HCT116 (cell line): ENCODE data around the gene PRKAA2. TPM values are rescaled to one million over a fixed set of nuclear protein-coding genes. Genes with fewer than 3 reads are reported as not detected.

ENCODE experiments used
- ATAC-seq: fragments of 200-7000 bp; cut with Tn5 transposase; 2 replicates; pipeline ENCODE4 v1.9.1; 2020; ENCODE audit warnings: mild to moderate bottlenecking, moderate library complexity
- BruUV-seq: library from RNA; stranded (reverse); fragments of 400-500 nt; replicated peaks from 2 replicates; lab custom pipeline; 2021; lab: Mats Ljungman, UMichigan
- CTCF ChIA-PET: fragments of 300-600 bp; sonication (Branson Sonifier 250); formaldehyde crosslinking; loops from one replicate; lab custom pipeline; 2021; ENCODE audit warnings: antibody characterized with exemption; lab: Charles Lee
- POLR2A ChIA-PET: fragments of 300-600, 350-600 bp; sonication (Branson Sonifier 250); formaldehyde crosslinking; loops from one replicate; lab custom pipeline; 2021; ENCODE audit warnings: antibody characterized with exemption; lab: Charles Lee
- RAD21 ChIA-PET, 2 experiments: fragments of 300-600 bp; sonication (Branson Sonifier 250); formaldehyde crosslinking; loops; one replicate each; lab custom pipeline; 2023; ENCODE audit warnings: low total read pairs in 2 of 2; ENCODE audit not compliant: uncharacterized antibody in 2 of 2, unreplicated experiment in 2 of 2, low non-redundant PET in 1 of 2; lab: Charles Lee
- DNase-seq: peaks from one replicate; pipeline ENCODE4 v3.0.0-alpha.2; 2010; ENCODE audit warnings: low read depth, low spot score
- H2AFZ ChIP-seq: fragments of 200-600 bp; shearing (Covaris generic), sonication (generic); 2 replicates; pipeline ENCODE4 v1.6.1; 2017; ENCODE audit warnings: low read depth, mixed run types, mixed read lengths, antibody characterized with exemption, low read length; ENCODE audit not compliant: poor library complexity, severe bottlenecking
- H3K27ac ChIP-seq: 2 replicates; pipeline ENCODE4 v1.5.1; 2012; ENCODE audit warnings: low read depth, low read length
- H3K27me3 ChIP-seq: fragments of 200-600 bp; sonication (generic); 2 replicates; pipeline ENCODE4 v1.6.1; 2016; ENCODE audit warnings: mixed run types, low read length, mixed read lengths; ENCODE audit not compliant: insufficient read depth
- H3K36me3 ChIP-seq, 2 experiments: fragments of 200-500 bp in 1 of 2; fragments of 200-600 bp in 1 of 2; sonication (Bioruptor generic) in 1 of 2; sonication (generic) in 1 of 2; 2 replicates each; pipeline versions ENCODE4 v1.5.1 to v1.6.1; 2014 to 2016; ENCODE audit warnings: low read length in 2 of 2, inconsistent platforms in 1 of 2, mixed read lengths in 1 of 2, mixed run types in 1 of 2; ENCODE audit not compliant: insufficient read depth in 2 of 2, control insufficient read depth in 1 of 2
- H3K4me1 ChIP-seq, 2 experiments: fragments of 200-600 bp in 1 of 2; sonication (generic) in 1 of 2; 2 replicates each; pipeline versions ENCODE4 v1.5.1 to v1.6.1; 2012 to 2017; ENCODE audit warnings: low read length in 2 of 2, inconsistent platforms in 1 of 2, mild to moderate bottlenecking in 1 of 2, mixed read lengths in 1 of 2, mixed run types in 1 of 2, moderate library complexity in 1 of 2; ENCODE audit not compliant: insufficient read depth in 2 of 2, control insufficient read depth in 1 of 2
- H3K4me2 ChIP-seq: fragments of 200-600 bp; sonication (generic); 2 replicates; pipeline ENCODE4 v1.6.1; 2017; ENCODE audit warnings: mixed run types, low read length, mixed read lengths
- H3K4me3 ChIP-seq, 2 experiments: fragments of 200-600 bp in 1 of 2; sonication (generic) in 1 of 2; replicated peaks in 1 of 2; 2 replicates each; pipeline ENCODE4 v1.5.1; 2011 to 2016; ENCODE audit warnings: low read length in 2 of 2, control low read depth in 1 of 2, low read depth in 1 of 2, mild to moderate bottlenecking in 1 of 2, mixed read lengths in 1 of 2, mixed run types in 1 of 2
- H3K79me2 ChIP-seq: fragments of 200-600 bp; sonication (generic); 2 replicates; pipeline ENCODE4 v1.6.1; 2017; ENCODE audit warnings: mild to moderate bottlenecking, mixed run types, low read length, moderate library complexity, mixed read lengths; ENCODE audit not compliant: insufficient read depth
- H3K9ac ChIP-seq: fragments of 200-600 bp; sonication (generic); 2 replicates; pipeline ENCODE4 v1.6.1; 2016; ENCODE audit warnings: low read length, mixed read lengths
- H3K9me2 ChIP-seq: fragments of 200-600 bp; sonication (generic), shearing (Covaris generic); 2 replicates; pipeline ENCODE4 v1.6.1; 2017; ENCODE audit warnings: mixed run types, mild to moderate bottlenecking, moderate library complexity; ENCODE audit not compliant: insufficient read depth
- H3K9me3 ChIP-seq, 2 experiments: fragments of 200-500 bp in 1 of 2; fragments of 200-600 bp in 1 of 2; sonication (Bioruptor generic) in 1 of 2; sonication (generic) in 1 of 2; 2 replicates each; pipeline ENCODE4 v1.6.1; 2014 to 2017; ENCODE audit warnings: low read length in 2 of 2, mixed read lengths in 2 of 2, inconsistent platforms in 1 of 2, low read depth in 1 of 2, mild to moderate bottlenecking in 1 of 2, mixed run types in 1 of 2, moderate library complexity in 1 of 2; ENCODE audit not compliant: control insufficient read depth in 1 of 2, insufficient read depth in 1 of 2
- H4K20me1 ChIP-seq: fragments of 200-600 bp; sonication (generic), shearing (Covaris generic); 2 replicates; pipeline ENCODE4 v1.6.1; 2017; ENCODE audit warnings: mixed run types, mild to moderate bottlenecking, moderate library complexity; ENCODE audit not compliant: insufficient read depth
- CEBPB ChIP-seq: IDR thresholded peaks from 2 replicates; pipeline ENCODE4 v1.6.1; 2012; ENCODE audit warnings: low read depth
- EGR1 ChIP-seq: IDR thresholded peaks from 2 replicates; pipeline ENCODE4 v1.6.1; 2012; ENCODE audit warnings: low read depth
- ELF1 ChIP-seq: IDR thresholded peaks from 2 replicates; pipeline ENCODE4 v1.6.1; 2012; ENCODE audit warnings: low read depth, borderline replicate concordance
- EZH2phosphoT487 ChIP-seq: fragments of 200-600 bp; IDR thresholded peaks from 2 replicates; pipeline ENCODE4 v1.6.1; 2018; ENCODE audit warnings: antibody characterized with exemption, borderline replicate concordance
- FOSL1 ChIP-seq: IDR thresholded peaks from 2 replicates; pipeline ENCODE4 v1.6.1; 2012; ENCODE audit warnings: low read depth
- POLR2A ChIP-seq: IDR thresholded peaks from 2 replicates; pipeline ENCODE4 v1.7.0; 2011; ENCODE audit warnings: borderline replicate concordance; ENCODE audit not compliant: insufficient read depth, insufficient read length; ENCODE audit errors: extremely low read depth
- POLR2AphosphoS5 ChIP-seq: IDR thresholded peaks from 2 replicates; pipeline ENCODE4 v1.6.1; 2011; ENCODE audit warnings: mild to moderate bottlenecking, low read depth, low read length, moderate library complexity
- RAD21 ChIP-seq: IDR thresholded peaks from 2 replicates; pipeline ENCODE4 v1.6.1; 2012; ENCODE audit warnings: low read depth, mild to moderate bottlenecking
- SIN3A ChIP-seq: IDR thresholded peaks from 2 replicates; pipeline ENCODE4 v1.6.1; 2012; ENCODE audit warnings: low read depth
- SP1 ChIP-seq: IDR thresholded peaks from 2 replicates; pipeline ENCODE4 v1.6.1; 2012; ENCODE audit warnings: low read depth
- SRF ChIP-seq: IDR thresholded peaks from 2 replicates; pipeline ENCODE4 v1.6.1; 2012; ENCODE audit warnings: low read depth
- YY1 ChIP-seq: IDR thresholded peaks from 2 replicates; pipeline ENCODE4 v1.6.1; 2011; ENCODE audit warnings: low read length, low read depth, moderate library complexity, mild to moderate bottlenecking; ENCODE audit not compliant: insufficient replicate concordance; ENCODE audit errors: extremely low read depth
- ZFX ChIP-seq: fragments of 450-650 bp; IDR thresholded peaks from 2 replicates; pipeline ENCODE4 v1.6.1; 2017
- ZNF274 ChIP-seq: fragments of 200-500 bp; sonication (Bioruptor generic); IDR thresholded peaks from 2 replicates; pipeline ENCODE4 v1.6.1; 2014; ENCODE audit warnings: mild to moderate bottlenecking, low read depth, low read length, inconsistent platforms
- intact Hi-C: fragments of 100-400 bp; cut with micrococcal nuclease; formaldehyde crosslinking; loops from 2 replicates; pipeline ENCODE4 v1.10.0; 2022
- total RNA-seq: library from RNA; stranded (reverse); gene quantifications from one replicate; pipeline ENCODE4 v1.2.1, GENCODE V29; 2021; ENCODE audit not compliant: unreplicated experiment
- TF ChIP-seq, protein P1 (sequence below): IDR thresholded peaks from 2 replicates; pipeline ENCODE4 v1.6.1; 2012
- TF ChIP-seq, protein P2 (sequence below): IDR thresholded peaks from 2 replicates; pipeline ENCODE4 v1.6.1; 2012; ENCODE audit warnings: low read depth
- TF ChIP-seq, protein P3 (sequence below): IDR thresholded peaks from 2 replicates; pipeline ENCODE4 v1.6.1; 2012
- TF ChIP-seq, protein P4 (sequence below): IDR thresholded peaks from 2 replicates; pipeline ENCODE4 v1.6.1; 2011; ENCODE audit warnings: mild to moderate bottlenecking, low read length, moderate library complexity; ENCODE audit not compliant: insufficient replicate concordance; ENCODE audit errors: extremely low read depth
- TF ChIP-seq, protein P5 (sequence below), 3 experiments: fragments of 200-600 bp in 1 of 3; sonication (generic) in 1 of 3; IDR thresholded peaks in 2 of 3; conservative IDR thresholded peaks in 1 of 3; 2 replicates each; pipeline ENCODE4 v1.5.1; 2012 to 2017; ENCODE audit warnings: low read depth in 2 of 3, low read length in 2 of 3, antibody characterized with exemption in 1 of 3, borderline replicate concordance in 1 of 3, control low read depth in 1 of 3, mild to moderate bottlenecking in 1 of 3, mixed read lengths in 1 of 3, mixed run types in 1 of 3, moderate library complexity in 1 of 3; ENCODE audit not compliant: insufficient read depth in 1 of 3

Gene PRKAA2
- total RNA-seq, 1 experiment from 2014 or later: 1.6 TPM

DNA sequence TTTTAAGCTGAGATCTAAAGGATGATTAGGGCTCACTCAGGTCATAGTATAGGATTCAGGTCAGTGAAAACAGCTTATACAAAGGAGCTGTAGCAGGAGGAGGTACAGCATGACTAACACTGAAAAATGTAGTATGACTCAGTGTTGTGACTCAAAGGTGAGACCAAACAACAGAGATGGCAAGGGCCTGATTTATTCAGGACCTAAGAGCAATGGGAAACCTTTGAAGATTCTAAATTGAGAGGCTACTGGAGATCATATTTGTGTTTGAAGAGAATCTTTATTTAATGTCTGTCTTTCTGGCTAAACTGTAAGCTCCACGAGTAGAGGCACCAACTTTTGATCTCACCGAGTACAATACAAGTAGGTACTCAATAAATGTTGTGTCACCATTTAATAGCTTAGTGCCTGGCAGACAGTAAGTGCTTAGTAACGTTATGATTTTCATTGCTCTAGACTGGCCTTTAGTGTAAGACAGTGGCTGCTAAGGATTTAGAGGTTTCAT, 43.5 kb downstream of the PRKAA2 start (continued):
- TF ChIP-seq ZNF274 (no peak), CEBPB (peak; percentile 78), EGR1 (no peak)

DNA sequence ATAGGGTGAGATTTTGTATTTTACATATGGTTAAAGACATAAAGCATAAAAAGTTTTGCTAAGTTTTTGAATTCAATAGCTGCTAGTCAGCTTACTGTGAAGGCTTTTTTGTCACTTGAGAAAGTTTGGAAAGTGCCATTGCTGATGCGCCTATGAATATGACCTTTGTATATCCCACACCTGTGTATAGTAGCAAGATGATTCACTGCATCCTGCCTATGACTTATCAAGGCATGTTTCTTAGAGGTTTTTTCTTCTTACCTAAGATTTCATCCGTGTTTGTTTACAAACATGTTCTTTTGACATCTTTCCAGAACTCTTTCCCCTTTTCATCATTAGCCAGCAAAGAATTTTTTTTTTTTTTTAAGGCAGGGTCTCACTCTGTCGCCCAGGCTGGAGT, 51.5 kb downstream of the PRKAA2 start:
- no peaks in the 10 kb centered on the region for H4K20me1 ChIP-seq
- H3K9me2 ChIP-seq: no peaks in the 10 kb centered on the region
- intact Hi-C loops: no loop called here
- H3K4me2 ChIP-seq: no peak overlapping the region
- no peaks in the 10 kb centered on the region for H3K9me3 ChIP-seq
- no peaks in the 10 kb centered on the region for H3K79me2 ChIP-seq
- ChIA-PET POLR2A (no interaction called here), CTCF (no interaction called here), RAD21 (no interaction called here)
- no peak for ATAC-seq
- peaks cover 32% of the 10 kb centered on the region for H3K27me3 ChIP-seq
- H3K36me3 ChIP-seq: no peaks in the 10 kb centered on the region
- DNase-seq: no peak
- H3K4me1 ChIP-seq: no peaks in the 10 kb centered on the region
- BruUV-seq: no TSS peak
- TF ChIP-seq YY1: no peak
- no peak for TF ChIP-seq EZH2phosphoT487
- no peak for TF ChIP-seq SIN3A
- TF ChIP-seq EGR1: no peak
- TF ChIP-seq, protein P1, sequence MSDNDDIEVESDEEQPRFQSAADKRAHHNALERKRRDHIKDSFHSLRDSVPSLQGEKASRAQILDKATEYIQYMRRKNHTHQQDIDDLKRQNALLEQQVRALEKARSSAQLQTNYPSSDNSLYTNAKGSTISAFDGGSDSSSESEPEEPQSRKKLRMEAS: no peak
- TF ChIP-seq, protein P2, sequence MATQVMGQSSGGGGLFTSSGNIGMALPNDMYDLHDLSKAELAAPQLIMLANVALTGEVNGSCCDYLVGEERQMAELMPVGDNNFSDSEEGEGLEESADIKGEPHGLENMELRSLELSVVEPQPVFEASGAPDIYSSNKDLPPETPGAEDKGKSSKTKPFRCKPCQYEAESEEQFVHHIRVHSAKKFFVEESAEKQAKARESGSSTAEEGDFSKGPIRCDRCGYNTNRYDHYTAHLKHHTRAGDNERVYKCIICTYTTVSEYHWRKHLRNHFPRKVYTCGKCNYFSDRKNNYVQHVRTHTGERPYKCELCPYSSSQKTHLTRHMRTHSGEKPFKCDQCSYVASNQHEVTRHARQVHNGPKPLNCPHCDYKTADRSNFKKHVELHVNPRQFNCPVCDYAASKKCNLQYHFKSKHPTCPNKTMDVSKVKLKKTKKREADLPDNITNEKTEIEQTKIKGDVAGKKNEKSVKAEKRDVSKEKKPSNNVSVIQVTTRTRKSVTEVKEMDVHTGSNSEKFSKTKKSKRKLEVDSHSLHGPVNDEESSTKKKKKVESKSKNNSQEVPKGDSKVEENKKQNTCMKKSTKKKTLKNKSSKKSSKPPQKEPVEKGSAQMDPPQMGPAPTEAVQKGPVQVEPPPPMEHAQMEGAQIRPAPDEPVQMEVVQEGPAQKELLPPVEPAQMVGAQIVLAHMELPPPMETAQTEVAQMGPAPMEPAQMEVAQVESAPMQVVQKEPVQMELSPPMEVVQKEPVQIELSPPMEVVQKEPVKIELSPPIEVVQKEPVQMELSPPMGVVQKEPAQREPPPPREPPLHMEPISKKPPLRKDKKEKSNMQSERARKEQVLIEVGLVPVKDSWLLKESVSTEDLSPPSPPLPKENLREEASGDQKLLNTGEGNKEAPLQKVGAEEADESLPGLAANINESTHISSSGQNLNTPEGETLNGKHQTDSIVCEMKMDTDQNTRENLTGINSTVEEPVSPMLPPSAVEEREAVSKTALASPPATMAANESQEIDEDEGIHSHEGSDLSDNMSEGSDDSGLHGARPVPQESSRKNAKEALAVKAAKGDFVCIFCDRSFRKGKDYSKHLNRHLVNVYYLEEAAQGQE: no peak
- TF ChIP-seq POLR2A: no peak
- TF ChIP-seq, protein P3, sequence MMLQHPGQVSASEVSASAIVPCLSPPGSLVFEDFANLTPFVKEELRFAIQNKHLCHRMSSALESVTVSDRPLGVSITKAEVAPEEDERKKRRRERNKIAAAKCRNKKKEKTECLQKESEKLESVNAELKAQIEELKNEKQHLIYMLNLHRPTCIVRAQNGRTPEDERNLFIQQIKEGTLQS: no peak
- no peak for TF ChIP-seq ZFX
- TF ChIP-seq, protein P4, sequence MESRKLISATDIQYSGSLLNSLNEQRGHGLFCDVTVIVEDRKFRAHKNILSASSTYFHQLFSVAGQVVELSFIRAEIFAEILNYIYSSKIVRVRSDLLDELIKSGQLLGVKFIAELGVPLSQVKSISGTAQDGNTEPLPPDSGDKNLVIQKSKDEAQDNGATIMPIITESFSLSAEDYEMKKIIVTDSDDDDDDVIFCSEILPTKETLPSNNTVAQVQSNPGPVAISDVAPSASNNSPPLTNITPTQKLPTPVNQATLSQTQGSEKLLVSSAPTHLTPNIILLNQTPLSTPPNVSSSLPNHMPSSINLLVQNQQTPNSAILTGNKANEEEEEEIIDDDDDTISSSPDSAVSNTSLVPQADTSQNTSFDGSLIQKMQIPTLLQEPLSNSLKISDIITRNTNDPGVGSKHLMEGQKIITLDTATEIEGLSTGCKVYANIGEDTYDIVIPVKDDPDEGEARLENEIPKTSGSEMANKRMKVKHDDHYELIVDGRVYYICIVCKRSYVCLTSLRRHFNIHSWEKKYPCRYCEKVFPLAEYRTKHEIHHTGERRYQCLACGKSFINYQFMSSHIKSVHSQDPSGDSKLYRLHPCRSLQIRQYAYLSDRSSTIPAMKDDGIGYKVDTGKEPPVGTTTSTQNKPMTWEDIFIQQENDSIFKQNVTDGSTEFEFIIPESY: no peak
- no peak for TF ChIP-seq SRF
- no peak for TF ChIP-seq ELF1
- TF ChIP-seq SP1: no peak
- TF ChIP-seq FOSL1: no peak
- TF ChIP-seq POLR2AphosphoS5: no peak
- TF ChIP-seq, protein P5, sequence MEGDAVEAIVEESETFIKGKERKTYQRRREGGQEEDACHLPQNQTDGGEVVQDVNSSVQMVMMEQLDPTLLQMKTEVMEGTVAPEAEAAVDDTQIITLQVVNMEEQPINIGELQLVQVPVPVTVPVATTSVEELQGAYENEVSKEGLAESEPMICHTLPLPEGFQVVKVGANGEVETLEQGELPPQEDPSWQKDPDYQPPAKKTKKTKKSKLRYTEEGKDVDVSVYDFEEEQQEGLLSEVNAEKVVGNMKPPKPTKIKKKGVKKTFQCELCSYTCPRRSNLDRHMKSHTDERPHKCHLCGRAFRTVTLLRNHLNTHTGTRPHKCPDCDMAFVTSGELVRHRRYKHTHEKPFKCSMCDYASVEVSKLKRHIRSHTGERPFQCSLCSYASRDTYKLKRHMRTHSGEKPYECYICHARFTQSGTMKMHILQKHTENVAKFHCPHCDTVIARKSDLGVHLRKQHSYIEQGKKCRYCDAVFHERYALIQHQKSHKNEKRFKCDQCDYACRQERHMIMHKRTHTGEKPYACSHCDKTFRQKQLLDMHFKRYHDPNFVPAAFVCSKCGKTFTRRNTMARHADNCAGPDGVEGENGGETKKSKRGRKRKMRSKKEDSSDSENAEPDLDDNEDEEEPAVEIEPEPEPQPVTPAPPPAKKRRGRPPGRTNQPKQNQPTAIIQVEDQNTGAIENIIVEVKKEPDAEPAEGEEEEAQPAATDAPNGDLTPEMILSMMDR (IDR thresholded peaks at IDR 0.05 in 2 of 3, conservative IDR thresholded peaks at IDR 0.05 in 1 of 3; ENCODE audit: borderline replicate concordance in 1 of 3, insufficient read depth in 1 of 3, low read depth in 2 of 3, low read length in 2 of 3): no peak
- TF ChIP-seq RAD21: no peak
- H2AFZ ChIP-seq: no peak overlapping the region
- no peak overlapping the region for H3K4me3 ChIP-seq
- H3K9ac ChIP-seq: no peak overlapping the region
- no peak overlapping the region for H3K27ac ChIP-seq
